Measurements from ENCODE around the gene THNSL1. TPM values are rescaled to one million over a fixed set of nuclear protein-coding genes. Genes with fewer than 3 reads are reported as not detected.
A peak's percentile ranks its signal among the peaks of the same experiment; 100 is the strongest.

The THNSL1 gene
- total and polyA plus RNA-seq, 9 of the 15 experiments (the other 6 are each of a cell fraction or from before 2014, with no cell fraction given), result 4.5 to 8.6 (median 6.3) TPM

DNA sequence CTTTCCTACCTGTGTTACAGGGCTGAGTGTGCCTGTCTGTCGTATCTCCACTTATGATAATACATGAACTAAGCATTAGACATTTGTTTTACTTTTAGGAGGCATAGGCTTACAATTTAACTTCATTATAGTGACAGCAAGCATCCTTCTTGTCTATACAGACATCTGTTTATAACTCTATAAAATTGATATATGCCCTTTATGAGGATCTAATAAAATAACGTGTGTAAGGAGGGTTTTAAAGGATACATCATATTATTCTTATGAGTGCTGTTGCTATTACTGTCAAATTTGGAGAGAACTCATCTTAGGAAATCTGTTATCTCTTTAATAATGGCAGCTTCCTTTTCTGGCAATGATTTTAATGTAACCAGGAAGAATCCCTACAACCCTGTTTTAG is 21.9 kb downstream of the THNSL1 start:
- H2AFZ ChIP-seq (ENCODE audit: low read depth, low read length), result no peak overlapping the region
- H3K79me2 ChIP-seq (ENCODE audit: control insufficient read depth, insufficient read depth, low read length), result no peaks in the 10 kb centered on the region
- H3K4me2 ChIP-seq (ENCODE audit: insufficient read depth, low read length), result no peak overlapping the region
- intact Hi-C loops (cut with micrococcal nuclease) (no loop called here), in situ Hi-C loops (cut with MboI) (no loop called here)
- no peak overlapping the region for H3K27ac ChIP-seq (ENCODE audit: extremely low read depth, low read depth, low read length)
- DNase-seq (ENCODE audit: extremely low read depth in 1 of 4, low spot score in 3 of 4) (no peak), FAIRE-seq (no peak), ATAC-seq (no peak)
- no peaks in the 10 kb centered on the region for H3K27me3 ChIP-seq (ENCODE audit: control insufficient read depth in 2 of 2, insufficient read depth in 2 of 2, low read length in 2 of 2)
- H3K9me3 ChIP-seq (replicated peaks; ENCODE audit: control insufficient read depth, insufficient read depth, low read depth, low read length), result no peaks in the 10 kb centered on the region
- H3K4me3 ChIP-seq, result no peak overlapping the region
- H3K36me3 ChIP-seq (ENCODE audit: control insufficient read depth, insufficient read depth, low read length), result no peaks in the 10 kb centered on the region
- CTCF ChIA-PET (ENCODE audit: low intra/inter-chr PET ratio), result no interaction called here
- H3K4me1 ChIP-seq (replicated peaks in 1 of 2; ENCODE audit: control insufficient read depth in 2 of 2, insufficient read depth in 2 of 2, low read length in 2 of 2), result peaks cover 6 to 8% of the 10 kb centered on the region in 2 experiments; a peak in 3 of 5 replicates
- no peak for TF ChIP-seq RFX5 (IDR thresholded peaks at IDR 0.05; ENCODE audit: low read depth, low read length)
- TF ChIP-seq SAFB (IDR thresholded peaks at IDR 0.05; ENCODE audit: borderline replicate concordance, low read depth, low read length), result no peak
- no peak for TF ChIP-seq SNRNP70 (optimal IDR thresholded peaks at IDR 0.05; ENCODE audit: low read depth, low read length)
- TF ChIP-seq KDM4B (IDR thresholded peaks at IDR 0.05; ENCODE audit: borderline replicate concordance in 2 of 2, low read depth in 1 of 2), result no peak
- TF ChIP-seq ZZZ3 (IDR thresholded peaks at IDR 0.05), result no peak
- H3K9me1 ChIP-seq (ENCODE audit: control insufficient read depth, insufficient read depth, low read length), result no peaks in the 10 kb centered on the region
- no peak overlapping the region for H3K9ac ChIP-seq (ENCODE audit: insufficient read depth in 1 of 2, low read depth in 2 of 2, low read length in 2 of 2)
- WGBS (ENCODE audit: insufficient coverage, low coverage, missing lambda C conversion rate), result 23% methylated on average over 2 of the region's 2 CpGs
- POLR2A ChIA-PET, result no interaction called here
- BruUV-seq (replicated peaks), result no TSS peak
- no peaks in the 10 kb centered on the region for H4K20me1 ChIP-seq (replicated peaks; ENCODE audit: control insufficient read depth, insufficient read depth, low read length)

DNA sequence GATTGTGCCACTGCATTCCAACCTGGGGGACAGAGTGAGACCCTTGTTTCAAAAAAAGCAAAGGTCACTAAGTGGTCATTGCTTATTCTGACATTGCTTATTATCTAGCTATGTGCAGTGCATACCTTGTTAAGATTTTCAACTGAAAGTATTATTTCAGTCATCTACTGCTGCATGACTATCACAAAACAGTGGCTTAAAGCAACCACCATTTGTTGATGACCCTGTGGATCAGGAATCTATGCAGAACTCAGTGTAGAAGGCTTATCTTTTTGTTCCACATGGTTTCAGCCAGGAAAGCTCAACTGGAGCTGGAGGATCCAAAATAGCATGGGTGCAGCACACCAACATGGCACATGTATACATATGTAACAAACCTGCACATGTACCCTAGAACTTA is 23.1 kb downstream of the THNSL1 start:
- CTCF ChIA-PET (ENCODE audit: low intra/inter-chr PET ratio), result no interaction called here
- TF ChIP-seq CBFA2T2 (conservative IDR thresholded peaks at IDR 0.05) (peak; percentile 53), MED1 (CRISPR knock-in tag; IDR thresholded peaks at IDR 0.05; ENCODE audit: borderline replicate concordance) (no peak), HDAC1 (IDR thresholded peaks at IDR 0.05) (peak in 1 of 2 experiments; percentile 23; a peak in 1 of 4 replicates), MEIS2 (IDR thresholded peaks at IDR 0.05; ENCODE audit: partially characterized antibody) (peak; percentile 5), SOX6 (IDR thresholded peaks at IDR 0.05) (peak; percentile 32; the same call in 1 of the 2 replicates), NR3C1 (CRISPR knock-in tag; IDR thresholded peaks at IDR 0.05) (no peak), ZNF384 (IDR thresholded peaks at IDR 0.05; ENCODE audit: low read depth, low read length) (no peak), NR1H2 (CRISPR knock-in tag; IDR thresholded peaks at IDR 0.05) (no peak), FOXA3 (CRISPR knock-in tag; conservative IDR thresholded peaks at IDR 0.05 in 1 of 2, IDR thresholded peaks at IDR 0.05 in 1 of 2) (no peak), HMG20A (CRISPR knock-in tag; conservative IDR thresholded peaks at IDR 0.05) (no peak), MTA2 (IDR thresholded peaks at IDR 0.05; ENCODE audit: low read depth) (0 out of 2 replicates have a peak, but pooled peaks have one; percentile 41)
- TF ChIP-seq, protein P1, sequence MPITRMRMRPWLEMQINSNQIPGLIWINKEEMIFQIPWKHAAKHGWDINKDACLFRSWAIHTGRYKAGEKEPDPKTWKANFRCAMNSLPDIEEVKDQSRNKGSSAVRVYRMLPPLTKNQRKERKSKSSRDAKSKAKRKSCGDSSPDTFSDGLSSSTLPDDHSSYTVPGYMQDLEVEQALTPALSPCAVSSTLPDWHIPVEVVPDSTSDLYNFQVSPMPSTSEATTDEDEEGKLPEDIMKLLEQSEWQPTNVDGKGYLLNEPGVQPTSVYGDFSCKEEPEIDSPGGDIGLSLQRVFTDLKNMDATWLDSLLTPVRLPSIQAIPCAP (CRISPR knock-in tag; IDR thresholded peaks at IDR 0.05; ENCODE audit: borderline replicate concordance), result no peak

More for the DNA sequence above, 23.1 kb downstream of the THNSL1 start:
- ATAC-seq (peak; percentile 75), DNase-seq (ENCODE audit: extremely low read depth in 1 of 4, low spot score in 3 of 4) (peak in 2 of 4 experiments; percentile 32 to 57), FAIRE-seq (peak; percentile 19)
- H3K9ac ChIP-seq (ENCODE audit: insufficient read depth in 1 of 2, low read depth in 2 of 2, low read length in 2 of 2), result no peak overlapping the region
- H3K27me3 ChIP-seq (ENCODE audit: control insufficient read depth in 2 of 2, insufficient read depth in 2 of 2, low read length in 2 of 2), result no peaks in the 10 kb centered on the region
- no peaks in the 10 kb centered on the region for H3K36me3 ChIP-seq (ENCODE audit: control insufficient read depth, insufficient read depth, low read length)
- H3K27ac ChIP-seq (ENCODE audit: extremely low read depth, low read depth, low read length), result no peak overlapping the region
- H4K20me1 ChIP-seq (replicated peaks; ENCODE audit: control insufficient read depth, insufficient read depth, low read length), result no peaks in the 10 kb centered on the region
- H3K9me3 ChIP-seq (replicated peaks; ENCODE audit: control insufficient read depth, insufficient read depth, low read depth, low read length), result no peaks in the 10 kb centered on the region
- no peak overlapping the region for H2AFZ ChIP-seq (ENCODE audit: low read depth, low read length)
- BruUV-seq (replicated peaks), result no TSS peak
- peaks cover 6 to 8% of the 10 kb centered on the region in 2 experiments; a peak in 3 of 5 replicates for H3K4me1 ChIP-seq (replicated peaks in 1 of 2; ENCODE audit: control insufficient read depth in 2 of 2, insufficient read depth in 2 of 2, low read length in 2 of 2)
- H3K79me2 ChIP-seq (ENCODE audit: control insufficient read depth, insufficient read depth, low read length), result no peaks in the 10 kb centered on the region
- POLR2A ChIA-PET, result interaction anchor here (0.6 to 1.2 kb wide), 4 partner anchors 12 to 74 kb away, joined by 3 to 4 read pairs (median 3); no protein-coding TSS in a partner anchor
- no peak overlapping the region for H3K4me3 ChIP-seq
- no peak overlapping the region for H3K4me2 ChIP-seq (ENCODE audit: insufficient read depth, low read length)
- in situ Hi-C loops (cut with MboI), result no loop called here
- H3K9me1 ChIP-seq (ENCODE audit: control insufficient read depth, insufficient read depth, low read length), result no peaks in the 10 kb centered on the region
- intact Hi-C loops (cut with micrococcal nuclease), result no loop called here
